ENCODE results near the gene MAPK9.

- no peak for TF ChIP-seq CTCF (IDR thresholded peaks at IDR 0.05; ENCODE audit: low read depth, low read length, poor library complexity, severe bottlenecking)
- no peak for TF ChIP-seq EZH2phosphoT487 (IDR thresholded peaks at IDR 0.05; ENCODE audit: borderline replicate concordance, low read length)
Observed at GRCh38 chr5:180330810-180331646, 39.1 kb upstream of the MAPK9 start.

Measured in DOHH2 (cell line).